Activated gamma-delta T cell treated with Interleukin-2 at 50 U/mL for 16 hours (primary cell): ENCODE results near the gene HDDC2.

Source experiments
- DNase-seq: peaks from one replicate; pipeline ENCODE4 v3.0.0-alpha.2; 2020

The HDDC2 gene

DNA sequence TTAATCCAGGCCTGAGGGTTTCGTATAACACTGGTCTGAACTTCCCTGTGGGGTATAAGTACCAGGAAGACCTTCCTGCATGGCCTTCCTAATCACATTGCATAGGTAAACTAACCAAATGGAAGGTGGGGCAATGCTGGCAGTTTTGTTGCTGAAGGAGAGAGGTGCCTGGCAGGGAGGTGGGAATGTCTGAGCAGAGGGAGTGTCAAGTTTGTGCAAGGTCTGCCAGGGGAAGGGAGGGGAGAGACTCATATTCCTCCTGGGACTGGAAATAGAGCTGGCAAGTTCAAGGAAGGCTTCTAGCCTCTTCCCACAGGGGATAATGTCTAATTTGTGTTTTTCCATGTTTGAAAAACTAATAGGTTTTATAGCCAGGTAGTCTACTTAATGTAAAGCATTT lies 70.6 kb downstream of the HDDC2 start:
- DNase-seq: no peak

DNA sequence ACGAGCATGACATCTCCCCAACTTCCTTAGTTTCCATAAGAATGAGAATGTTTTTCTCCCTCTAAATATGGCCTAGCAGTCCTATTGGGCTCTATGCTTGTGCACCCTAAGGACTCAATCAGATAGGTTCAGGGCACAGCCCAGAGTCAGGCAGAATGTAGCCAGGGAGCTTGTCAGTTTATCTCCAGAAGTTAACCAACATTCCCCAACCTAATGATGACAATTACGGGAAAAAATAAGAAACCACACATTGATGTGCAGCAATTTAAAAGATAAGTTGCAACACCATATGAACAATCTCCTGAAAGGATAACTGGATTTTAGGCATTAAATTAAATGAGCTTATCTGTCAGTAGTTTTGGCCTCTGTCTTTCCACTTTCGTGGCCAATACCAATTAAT lies 71.1 kb downstream of the HDDC2 start:
- DNase-seq: no peak

DNA sequence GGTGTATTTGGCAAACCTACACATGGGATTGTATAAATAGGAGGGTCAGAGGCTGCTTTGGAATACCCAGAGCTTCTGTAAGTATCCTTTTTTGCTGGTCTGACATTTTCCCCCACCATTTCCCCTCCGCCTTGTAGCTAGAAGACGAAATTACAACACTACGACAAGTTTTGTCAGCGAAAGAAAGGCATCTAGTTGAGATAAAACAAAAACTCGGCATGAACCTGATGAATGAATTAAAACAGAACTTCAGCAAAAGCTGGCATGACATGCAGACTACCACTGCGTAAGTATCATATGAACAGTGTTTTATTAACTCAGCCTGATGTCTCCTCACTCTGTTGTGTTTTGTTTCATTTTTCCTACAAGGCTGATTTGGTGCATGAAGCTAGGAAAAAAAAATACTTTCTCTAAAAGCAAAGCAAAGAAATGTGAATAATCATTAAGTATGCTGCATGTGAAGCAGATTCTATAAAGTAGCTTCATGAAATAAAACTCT lies 72.7 kb downstream of the HDDC2 start:
- no peak for DNase-seq

DNA sequence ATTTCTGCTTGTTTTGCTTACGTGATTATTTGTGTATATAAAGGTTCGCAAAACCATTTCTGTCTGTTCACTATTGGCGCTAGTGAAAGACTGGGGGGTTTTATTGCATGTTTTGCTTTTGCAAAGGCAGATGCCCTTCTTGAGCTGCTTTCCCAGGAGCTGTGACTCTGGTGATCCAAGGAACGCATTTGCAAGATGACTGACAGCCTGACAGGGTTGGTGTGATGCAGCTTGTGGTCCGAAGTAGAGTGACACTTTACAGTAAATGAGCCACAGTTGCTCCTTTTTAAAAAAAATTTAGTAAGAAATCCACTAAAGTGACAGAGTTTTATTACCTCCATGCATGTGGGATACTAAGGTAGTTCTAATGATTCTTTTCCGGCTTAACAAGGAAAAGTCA lies 74.5 kb downstream of the HDDC2 start:
- no peak for DNase-seq
